Brain microvascular endothelial cell (primary cell): ENCODE data around the gene EIF4A3.
"Not testable (repeated sequence)": the region's sequence is repeated elsewhere in the genome, so short reads cannot be mapped to it uniquely, and the experiment has no call there.

Experiments used
- DNase-seq: peaks from one replicate; pipeline ENCODE4 v3.0.0-alpha.2; 2020
- H3K27ac ChIP-seq: fragments of 250-450 bp; sonication (Bioruptor Pico); 2 replicates; pipeline ENCODE4 v1.5.1; 2020; ENCODE audit warnings: mild to moderate bottlenecking, moderate library complexity
- H3K27me3 ChIP-seq: fragments of 250-450 bp; sonication (Bioruptor Pico); replicated peaks from 2 replicates; pipeline ENCODE4 v1.5.1; 2020; ENCODE audit warnings: mild to moderate bottlenecking
- H3K36me3 ChIP-seq: fragments of 250-450 bp; sonication (Bioruptor Pico); replicated peaks from 2 replicates; pipeline ENCODE4 v1.5.1; 2020; ENCODE audit warnings: mild to moderate bottlenecking
- H3K4me3 ChIP-seq: 2 replicates; pipeline ENCODE4 v1.5.1; 2011; ENCODE audit warnings: low read depth, mild to moderate bottlenecking, control low read depth, low read length, moderate library complexity
- CTCF ChIP-seq: IDR thresholded peaks from 2 replicates; pipeline ENCODE4 v1.5.1; 2011; ENCODE audit warnings: low read depth, mild to moderate bottlenecking, moderate library complexity, low read length, control low read depth, inconsistent platforms; ENCODE audit errors: missing control alignments
- in situ Hi-C: cut with HindIII; loops from 2 replicates; pipeline ENCODE4 v1.10.0; 2017; ENCODE audit warnings: low sequenced_read_pairs, low pct_ligation_motif_present

Gene EIF4A3

GRCh38 chr17:80160536-80160935 lies 13.6 kb upstream of the EIF4A3 start:
- Histone ChIP-seq H3K36me3 (no peaks in the 10 kb centered on the region), H3K27me3 (no peaks in the 10 kb centered on the region), H3K4me3 (no peak overlapping the region), H3K27ac (no peak overlapping the region)
- no peak for TF ChIP-seq CTCF
- no peak for DNase-seq
- in situ Hi-C loops: no loop called here

DNA sequence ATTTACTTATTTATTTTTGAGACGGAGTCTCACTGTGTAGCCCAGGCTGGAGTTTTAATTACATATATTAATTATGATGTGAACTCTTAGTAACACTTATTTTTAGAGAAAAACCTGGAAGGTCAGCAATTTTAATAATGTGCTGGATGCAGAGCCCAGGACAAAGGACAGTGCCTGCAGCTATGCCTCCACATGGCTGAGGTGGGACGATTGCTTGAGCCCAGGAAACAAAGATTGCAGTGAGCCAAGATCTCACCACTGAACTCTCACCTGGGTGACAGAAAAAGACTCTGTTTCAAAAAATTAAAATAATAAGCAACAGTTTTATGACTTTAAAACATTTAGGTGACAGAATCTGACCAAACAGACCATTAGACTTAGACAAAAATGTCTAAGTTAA lies 11.9 kb upstream of the EIF4A3 start:
- DNase-seq: no peak
- in situ Hi-C loops: no loop called here
- TF ChIP-seq CTCF: no peak
- Histone ChIP-seq H3K4me3 (no peak overlapping the region), H3K27me3 (no peaks in the 10 kb centered on the region), H3K36me3 (no peaks in the 10 kb centered on the region), H3K27ac (no peak overlapping the region)

- DNase-seq, H3K4me3 ChIP-seq, H3K27ac ChIP-seq, H3K36me3 ChIP-seq, in situ Hi-C loops, H3K27me3 ChIP-seq: not testable (repeated sequence)
Observed at GRCh38 chr17:80155600-80155999, 8.7 kb upstream of the EIF4A3 start.

DNA sequence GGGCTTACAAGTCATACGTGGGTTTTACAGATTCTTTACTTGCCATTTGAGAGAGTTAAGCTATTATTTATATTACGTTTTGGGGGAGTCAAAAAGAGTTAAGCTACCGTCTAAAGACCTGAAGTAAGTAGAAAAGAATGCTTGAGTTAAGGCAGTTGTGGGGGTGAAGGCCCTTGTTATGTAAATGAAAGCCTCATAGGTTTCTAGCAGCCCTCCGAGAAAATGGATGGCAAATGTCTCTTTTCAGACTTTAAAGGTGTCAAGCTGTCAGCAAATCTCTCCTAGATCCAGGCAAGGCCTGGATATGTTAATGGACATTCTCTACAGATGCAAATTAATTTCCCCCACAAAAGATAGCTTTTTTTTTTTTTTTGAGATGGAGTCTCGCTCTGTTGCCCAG lies 7.2 kb upstream of the EIF4A3 start:
- Histone ChIP-seq H3K36me3 (no peaks in the 10 kb centered on the region), H3K4me3 (no peak overlapping the region), H3K27ac (no peak overlapping the region), H3K27me3 (no peaks in the 10 kb centered on the region)
- TF ChIP-seq CTCF: no peak
- DNase-seq: no peak
- in situ Hi-C loops: no loop called here

DNA sequence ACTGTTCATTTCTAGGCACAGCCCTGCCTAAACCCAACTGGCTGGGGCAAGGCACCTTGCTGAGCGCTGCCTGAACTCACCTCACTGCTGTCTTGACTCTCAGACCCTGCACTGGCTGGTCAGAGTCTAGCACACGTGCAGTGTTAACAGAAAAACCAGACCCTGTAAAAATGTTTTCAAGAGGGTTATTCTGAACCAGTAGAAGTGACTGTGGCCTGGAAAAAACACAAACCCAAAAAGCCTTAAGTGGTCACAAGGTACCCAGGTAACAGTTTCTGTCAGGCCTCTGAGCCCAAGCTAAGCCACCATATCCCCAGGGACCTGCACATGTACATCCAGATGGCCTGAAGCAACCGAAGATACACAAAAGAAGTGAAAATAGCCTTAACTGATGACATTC lies 6.1 kb upstream of the EIF4A3 start:
- no peak for DNase-seq
- Histone ChIP-seq H3K4me3 (no peak overlapping the region), H3K36me3 (no peaks in the 10 kb centered on the region), H3K27me3 (no peaks in the 10 kb centered on the region), H3K27ac (no peak overlapping the region)
- in situ Hi-C loops: no loop called here
- no peak for TF ChIP-seq CTCF

GRCh38 chr17:80152081-80152702 lies 5.3 kb upstream of the EIF4A3 start:
- H3K36me3 ChIP-seq: no peaks in the 10 kb centered on the region
- in situ Hi-C loops: no loop called here
- H3K27ac ChIP-seq: peak overlapping the region; percentile 37
- no peak for TF ChIP-seq CTCF
- no peak overlapping the region for H3K4me3 ChIP-seq
- no peaks in the 10 kb centered on the region for H3K27me3 ChIP-seq
- peak; percentile 42 for DNase-seq
